ENCODE data around the gene ADAMTSL4.

ADAMTSL4 gene

GRCh38 chr1:150535511-150536287 is 13.5 kb upstream of the ADAMTSL4 start:
- DNase-seq (ENCODE audit: low spot score), result no peak

GRCh38 chr1:150536836-150537731 is 12.1 kb upstream of the ADAMTSL4 start:
- no peak for DNase-seq (ENCODE audit: low spot score)

DNA sequence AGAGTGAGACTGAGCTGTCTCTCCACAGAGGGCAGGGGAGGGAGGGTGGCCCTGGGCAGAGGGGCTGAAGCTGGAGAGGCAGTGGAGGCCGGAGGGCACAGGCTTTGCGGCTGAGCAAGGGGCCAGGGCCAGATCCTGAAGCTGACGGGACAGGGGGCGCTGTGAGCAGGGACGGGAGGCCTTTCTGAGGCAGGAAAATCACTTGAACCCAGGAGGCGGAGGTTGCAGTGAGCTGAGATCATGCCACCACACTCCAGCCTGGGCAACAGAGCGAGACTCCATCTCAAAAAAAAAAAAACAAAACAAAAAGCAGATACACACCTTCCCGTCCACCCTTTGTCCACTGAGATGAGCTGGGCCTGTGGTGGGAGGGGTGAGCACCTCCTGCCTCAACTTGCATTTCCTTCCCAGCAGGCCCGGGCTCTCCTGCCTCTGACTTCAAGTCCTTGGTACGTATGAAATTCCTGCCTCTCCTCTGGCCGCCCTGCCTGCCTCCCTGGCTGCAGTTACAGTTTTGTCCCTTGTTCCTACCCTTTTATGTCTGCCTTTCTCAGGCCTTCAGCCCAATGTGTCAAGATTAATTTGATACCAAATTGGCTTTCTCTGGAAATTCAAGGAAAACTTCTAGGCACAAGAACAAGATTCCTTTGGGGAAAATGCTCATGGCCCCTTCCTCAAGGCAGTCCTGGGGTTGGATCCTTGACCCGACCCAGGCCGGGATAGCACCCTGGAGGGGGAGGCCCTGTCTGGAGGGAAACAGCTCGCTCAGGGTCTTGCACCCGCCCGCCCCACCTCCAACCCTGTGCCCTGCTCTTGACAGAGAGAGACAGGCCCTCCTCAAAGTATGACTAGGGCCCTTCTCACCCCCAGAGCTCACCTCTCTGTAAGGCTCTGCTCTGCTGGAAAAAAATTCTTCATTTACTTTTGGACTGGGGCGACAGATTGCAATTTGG is 11.2 kb upstream of the ADAMTSL4 start:
- peak; percentile 71 for DNase-seq (ENCODE audit: low spot score)

DNA sequence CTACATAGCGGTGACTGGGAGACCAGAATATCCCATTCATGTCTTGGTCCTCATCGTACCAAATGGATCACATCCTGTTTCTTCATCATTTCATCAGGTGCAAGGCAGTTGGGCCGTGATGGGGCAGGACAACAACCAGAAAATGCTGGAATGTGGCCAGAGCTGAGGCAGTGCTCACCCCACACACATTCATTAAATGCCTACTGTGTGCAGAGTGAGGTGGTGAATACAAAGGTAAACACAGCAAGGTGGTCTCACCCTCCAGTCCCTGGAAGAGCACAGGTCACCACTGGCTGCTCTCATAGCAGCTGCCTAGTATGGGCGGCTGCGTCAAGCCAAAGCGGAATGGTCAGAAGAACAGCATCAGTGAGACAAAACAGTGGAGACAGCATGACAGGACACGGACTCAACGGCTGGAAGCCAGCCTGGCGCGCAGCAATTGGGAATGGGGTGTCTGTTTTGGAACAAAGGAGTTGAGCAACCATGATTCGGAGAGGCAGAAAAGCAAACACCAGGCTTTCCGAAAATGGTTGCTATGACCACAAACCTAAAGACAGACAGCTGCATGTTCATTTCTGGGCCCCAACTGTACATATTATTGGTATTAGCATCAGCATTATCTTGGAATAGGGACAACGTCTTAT is 5.6 kb upstream of the ADAMTSL4 start:
- DNase-seq (ENCODE audit: low spot score), result no peak

GRCh38 chr1:150544204-150544603 is 5.0 kb upstream of the ADAMTSL4 start:
- no peak for DNase-seq (ENCODE audit: low spot score)

- DNase-seq (ENCODE audit: low spot score), result no peak
Observed at GRCh38 chr1:150545486-150546032, 3.6 kb upstream of the ADAMTSL4 start.

- no peak for DNase-seq (ENCODE audit: low spot score)
Observed at GRCh38 chr1:150546294-150546937, 2.8 kb upstream of the ADAMTSL4 start.

DNA sequence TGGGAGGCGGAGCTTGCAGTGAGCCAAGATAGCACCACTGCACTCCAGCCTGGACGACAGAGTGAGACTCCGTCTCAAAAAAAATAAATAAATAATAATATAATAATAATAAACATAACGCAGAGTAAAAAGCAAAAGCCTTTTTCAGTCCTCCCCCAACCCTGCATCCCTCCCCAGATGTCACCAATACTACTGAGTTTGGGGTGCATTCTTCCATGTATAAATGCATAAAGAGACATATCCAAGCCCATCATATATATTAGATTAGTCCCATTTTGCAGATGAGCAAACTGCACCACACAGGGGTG is 930 bp upstream of the ADAMTSL4 start:
- DNase-seq (ENCODE audit: low spot score), result no peak

DNA sequence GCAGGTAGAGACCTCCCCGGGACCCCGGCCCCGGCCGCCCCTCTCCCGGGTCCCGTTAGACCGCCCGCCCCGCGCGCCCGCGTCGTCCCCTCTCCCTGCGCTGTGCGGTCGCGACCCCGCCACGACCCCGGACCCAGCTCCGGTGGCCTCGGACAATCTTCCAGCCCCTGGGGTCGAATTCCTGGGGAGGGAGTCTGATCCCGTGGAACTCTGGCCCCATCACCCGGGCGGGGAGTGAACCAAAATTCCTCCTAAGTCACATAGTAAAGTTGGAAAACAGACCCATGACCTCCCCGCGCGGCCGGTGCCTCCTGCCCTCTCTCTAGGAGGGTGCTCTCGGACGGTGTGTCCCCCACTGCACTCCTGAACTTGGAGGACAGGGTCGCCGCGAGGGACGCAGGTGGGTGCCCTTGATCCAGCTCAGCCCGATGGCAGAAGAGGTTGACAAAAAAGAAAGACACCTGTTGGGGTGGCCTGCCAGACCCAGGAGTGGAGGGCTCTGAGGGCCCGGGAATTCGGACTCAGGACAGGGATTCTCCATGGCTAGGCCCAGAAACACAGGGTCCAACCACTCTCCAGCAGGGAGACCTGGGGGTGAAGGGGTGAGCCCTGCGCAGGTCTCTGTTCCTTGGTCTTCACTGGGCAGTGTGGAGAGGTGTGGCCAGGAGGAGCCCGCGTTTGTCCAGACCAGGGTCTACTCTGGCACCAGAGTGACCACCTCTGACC is 451 bp downstream of the ADAMTSL4 start:
- DNase-seq (ENCODE audit: low spot score), result peak; percentile 75

- DNase-seq (ENCODE audit: low spot score), result peak; percentile 63
Observed at GRCh38 chr1:150550222-150551050, 1.2 kb downstream of the ADAMTSL4 start.

GRCh38 chr1:150551051-150551783 is 2.0 kb downstream of the ADAMTSL4 start:
- no peak for DNase-seq (ENCODE audit: low spot score)

GRCh38 chr1:150551784-150552127 is 2.5 kb downstream of the ADAMTSL4 start:
- no peak for DNase-seq (ENCODE audit: low spot score)

- peak; percentile 62 for DNase-seq (ENCODE audit: low spot score)
Observed at GRCh38 chr1:150552128-150552910, 3.1 kb downstream of the ADAMTSL4 start.

- DNase-seq (ENCODE audit: low spot score), result no peak
Observed at GRCh38 chr1:150552911-150553289, 3.7 kb downstream of the ADAMTSL4 start.

GRCh38 chr1:150553392-150554085 is 4.3 kb downstream of the ADAMTSL4 start:
- DNase-seq (ENCODE audit: low spot score), result no peak

- no peak for DNase-seq (ENCODE audit: low spot score)
Observed at GRCh38 chr1:150554086-150554452, 4.9 kb downstream of the ADAMTSL4 start.
